ENCODE measurements around the gene RASA2. TPM values are rescaled to one million over a fixed set of nuclear protein-coding genes. Genes with fewer than 3 reads are reported as not detected.

RASA2 gene
- total and polyA plus RNA-seq, 8 donors = 2.6 to 32.1 (median 10.9) TPM

DNA sequence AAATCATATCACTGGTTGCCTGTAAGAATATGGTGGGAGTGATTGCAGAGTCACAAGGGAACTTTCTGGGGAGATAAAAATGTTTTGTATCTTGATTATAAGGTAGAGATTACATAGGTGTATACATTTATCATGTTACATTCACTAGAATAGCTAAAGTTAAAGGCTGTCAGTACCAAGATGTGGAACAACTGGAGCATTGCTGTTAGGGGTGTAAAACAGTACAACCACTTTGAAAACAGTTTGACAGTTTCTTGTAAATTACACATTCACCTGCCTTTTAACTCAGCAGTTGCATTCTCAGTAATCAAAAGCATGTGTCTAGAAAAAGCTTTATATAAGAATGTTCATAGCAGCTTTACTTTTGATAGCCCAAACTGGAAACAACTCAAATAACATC is 27.6 kb downstream of the RASA2 start:
- Histone ChIP-seq H3K27ac (no peak overlapping the region), H3K27me3 (no peaks in the 10 kb centered on the region), H3K9me3 (no peaks in the 10 kb centered on the region), H3K36me3 (peaks cover 16 to 59% (median 50%) of the 10 kb centered on the region in 4 donors), H3K4me1 (peaks cover 0 to 8% (median 4%) of the 10 kb centered on the region in 4 donors), H3K4me3 (no peak overlapping the region)
- DNase-seq = no peak
- intact Hi-C loops (cut with DNase I; ENCODE audit: low total_unique reads) = no loop called here
- TF ChIP-seq, protein P1, sequence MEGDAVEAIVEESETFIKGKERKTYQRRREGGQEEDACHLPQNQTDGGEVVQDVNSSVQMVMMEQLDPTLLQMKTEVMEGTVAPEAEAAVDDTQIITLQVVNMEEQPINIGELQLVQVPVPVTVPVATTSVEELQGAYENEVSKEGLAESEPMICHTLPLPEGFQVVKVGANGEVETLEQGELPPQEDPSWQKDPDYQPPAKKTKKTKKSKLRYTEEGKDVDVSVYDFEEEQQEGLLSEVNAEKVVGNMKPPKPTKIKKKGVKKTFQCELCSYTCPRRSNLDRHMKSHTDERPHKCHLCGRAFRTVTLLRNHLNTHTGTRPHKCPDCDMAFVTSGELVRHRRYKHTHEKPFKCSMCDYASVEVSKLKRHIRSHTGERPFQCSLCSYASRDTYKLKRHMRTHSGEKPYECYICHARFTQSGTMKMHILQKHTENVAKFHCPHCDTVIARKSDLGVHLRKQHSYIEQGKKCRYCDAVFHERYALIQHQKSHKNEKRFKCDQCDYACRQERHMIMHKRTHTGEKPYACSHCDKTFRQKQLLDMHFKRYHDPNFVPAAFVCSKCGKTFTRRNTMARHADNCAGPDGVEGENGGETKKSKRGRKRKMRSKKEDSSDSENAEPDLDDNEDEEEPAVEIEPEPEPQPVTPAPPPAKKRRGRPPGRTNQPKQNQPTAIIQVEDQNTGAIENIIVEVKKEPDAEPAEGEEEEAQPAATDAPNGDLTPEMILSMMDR (IDR thresholded peaks at IDR 0.05) = no peak
- TF ChIP-seq EP300 (IDR thresholded peaks at IDR 0.05) (no peak), POLR2A (IDR thresholded peaks at IDR 0.05) (no peak), POLR2AphosphoS5 (IDR thresholded peaks at IDR 0.05) (no peak)

DNA sequence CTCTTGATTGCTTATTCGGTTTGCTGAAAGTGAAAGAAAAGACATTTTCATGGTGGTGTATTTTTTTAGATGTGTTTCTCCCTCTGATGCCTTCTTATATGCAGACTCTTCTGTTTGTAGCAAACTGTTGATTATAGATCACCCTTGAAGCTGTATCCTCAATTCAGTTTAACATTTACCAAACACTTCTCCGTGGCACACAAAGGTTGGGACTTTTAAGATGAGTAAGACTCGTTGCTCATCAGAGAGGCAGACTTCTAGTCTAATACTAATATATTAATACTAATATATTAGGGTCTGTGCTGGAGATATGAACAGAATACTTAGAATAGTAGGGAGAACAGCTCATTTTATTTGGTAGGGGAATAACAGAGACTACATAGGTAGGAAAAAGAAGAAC is 32.8 kb downstream of the RASA2 start:
- intact Hi-C loops (cut with DNase I; ENCODE audit: low total_unique reads) = no loop called here
- Histone ChIP-seq H3K27me3 (no peaks in the 10 kb centered on the region), H3K4me3 (no peak overlapping the region), H3K36me3 (peaks cover 16 to 70% (median 43%) of the 10 kb centered on the region in 4 donors), H3K4me1 (peaks cover 0 to 10% (median 5%) of the 10 kb centered on the region in 4 donors), H3K9me3 (no peaks in the 10 kb centered on the region), H3K27ac (no peak overlapping the region)
- WGBS, 5 donors = 80 to 89% (median 84%) methylated on average over 3 of the region's 3 CpGs
- no peak for TF ChIP-seq POLR2AphosphoS5 (IDR thresholded peaks at IDR 0.05)
- TF ChIP-seq EP300 (IDR thresholded peaks at IDR 0.05) = no peak
- TF ChIP-seq POLR2A (IDR thresholded peaks at IDR 0.05) = no peak
- TF ChIP-seq, protein P1 (IDR thresholded peaks at IDR 0.05) = no peak
- no peak for DNase-seq

DNA sequence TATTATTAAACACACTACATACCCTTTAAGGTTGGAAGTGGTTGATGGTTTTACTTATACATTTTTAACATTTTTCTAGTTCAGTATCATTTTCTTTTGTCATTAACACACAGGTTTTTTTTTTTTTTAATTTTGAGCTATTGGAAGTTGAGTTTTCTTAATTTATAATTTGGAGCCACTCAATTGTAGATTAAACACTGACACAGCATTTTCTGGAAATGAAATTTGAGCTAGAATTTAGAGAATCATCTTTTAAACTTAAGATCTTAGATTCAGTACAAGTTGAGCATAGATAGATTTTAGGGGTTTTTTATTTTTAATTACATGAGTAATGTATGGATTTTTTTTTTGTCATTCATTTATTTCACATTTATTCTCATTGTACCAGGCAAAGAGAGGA is 35.0 kb downstream of the RASA2 start:
- DNase-seq = no peak
- no peaks in the 10 kb centered on the region for H3K9me3 ChIP-seq
- no peaks in the 10 kb centered on the region for H3K27me3 ChIP-seq
- peaks cover 11 to 32% (median 24%) of the 10 kb centered on the region in 4 donors for H3K4me1 ChIP-seq
- intact Hi-C loops (cut with DNase I; ENCODE audit: low total_unique reads) = no loop called here
- H3K4me3 ChIP-seq = no peak overlapping the region
- H3K36me3 ChIP-seq = peaks cover 13 to 53% (median 31%) of the 10 kb centered on the region in 4 donors
- H3K27ac ChIP-seq = no peak overlapping the region
- TF ChIP-seq EP300 (IDR thresholded peaks at IDR 0.05) (no peak), POLR2A (IDR thresholded peaks at IDR 0.05) (no peak)

DNA sequence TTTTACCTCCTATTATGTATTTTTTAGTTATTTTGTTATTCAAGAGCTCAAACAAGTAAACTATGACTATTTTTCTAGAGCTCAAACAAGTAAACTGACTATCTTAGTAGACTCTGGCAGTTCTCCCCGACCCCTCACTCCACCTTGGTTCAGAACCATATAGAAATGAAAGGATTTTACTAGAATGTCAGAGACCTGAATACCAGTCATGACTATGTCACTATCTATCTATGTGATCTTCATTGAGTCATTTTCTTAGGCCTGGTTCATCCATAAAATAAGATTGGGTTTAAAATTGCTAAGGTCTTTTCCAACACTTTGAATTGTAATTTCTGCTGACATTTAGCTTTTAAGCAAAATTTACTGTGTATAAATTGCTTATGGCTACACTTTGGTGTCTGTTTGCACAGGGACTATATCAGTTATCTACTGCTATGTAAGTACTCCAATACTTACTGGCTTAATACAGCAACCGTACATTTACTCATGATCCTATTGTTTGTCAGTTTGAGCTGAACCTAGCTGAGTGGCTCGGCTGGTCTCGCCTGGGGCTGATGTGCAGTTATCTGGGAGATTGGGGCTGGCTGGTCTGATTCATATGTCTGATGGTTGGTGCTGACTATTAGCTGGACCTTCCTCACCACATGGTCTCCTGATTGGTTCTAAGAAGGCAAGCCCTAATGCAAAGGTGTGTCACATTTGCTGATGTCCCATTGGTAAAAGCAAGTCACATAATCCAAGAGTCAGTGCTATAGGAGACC is 37.0 kb downstream of the RASA2 start:
- DNase-seq = no peak
- H3K9me3 ChIP-seq = no peaks in the 10 kb centered on the region
- H3K27me3 ChIP-seq = no peaks in the 10 kb centered on the region
- peaks cover 11 to 35% (median 24%) of the 10 kb centered on the region in 4 donors for H3K4me1 ChIP-seq
- no peak overlapping the region for H3K27ac ChIP-seq
- WGBS, 5 donors = 62 to 86% (median 76%) methylated on average over 4 of the region's 4 CpGs
- no peak overlapping the region for H3K4me3 ChIP-seq
- intact Hi-C loops (cut with DNase I; ENCODE audit: low total_unique reads) = no loop called here
- TF ChIP-seq, protein P1 (IDR thresholded peaks at IDR 0.05) = no peak
- TF ChIP-seq EP300 (IDR thresholded peaks at IDR 0.05) (no peak), POLR2A (IDR thresholded peaks at IDR 0.05) (no peak), POLR2AphosphoS5 (IDR thresholded peaks at IDR 0.05) (no peak)
- H3K36me3 ChIP-seq = peaks cover 0 to 38% (median 16%) of the 10 kb centered on the region in 4 donors

DNA sequence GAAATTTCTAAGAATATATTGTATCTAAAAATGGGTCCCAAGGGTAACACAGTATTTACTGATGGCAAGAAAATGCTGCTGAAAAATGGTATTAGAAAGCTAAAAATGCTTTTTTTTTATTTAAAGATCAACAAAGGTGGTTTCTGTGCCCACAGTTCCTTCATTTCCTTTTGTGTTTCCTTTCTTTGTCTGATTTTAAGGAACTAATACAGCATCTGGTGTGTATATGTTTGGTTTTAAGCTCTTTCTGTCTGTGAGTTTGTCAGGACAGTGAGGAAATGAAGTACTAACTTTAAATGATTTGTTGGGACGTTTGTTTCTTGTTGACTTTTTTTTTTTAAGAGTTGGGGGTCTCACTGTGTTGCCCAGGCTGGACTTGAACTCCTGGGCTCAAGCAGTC is 38.2 kb downstream of the RASA2 start:
- H3K36me3 ChIP-seq = peaks cover 0 to 28% (median 13%) of the 10 kb centered on the region in 4 donors
- DNase-seq = no peak
- intact Hi-C loops (cut with DNase I; ENCODE audit: low total_unique reads) = no loop called here
- WGBS, 5 donors = 44 to 65% (median 52%) methylated on average over 1 of the region's 1 CpG
- H3K4me3 ChIP-seq = no peak overlapping the region
- H3K27me3 ChIP-seq = no peaks in the 10 kb centered on the region
- no peak overlapping the region for H3K27ac ChIP-seq
- no peaks in the 10 kb centered on the region for H3K9me3 ChIP-seq
- peaks cover 11 to 47% (median 26%) of the 10 kb centered on the region in 4 donors for H3K4me1 ChIP-seq
- TF ChIP-seq EP300 (IDR thresholded peaks at IDR 0.05) = no peak
- TF ChIP-seq, protein P1 (IDR thresholded peaks at IDR 0.05) = no peak
- TF ChIP-seq POLR2AphosphoS5 (IDR thresholded peaks at IDR 0.05) = no peak

Measured in stomach (tissue), 9 donors.